ENCODE data around the gene IRF3. TPM values are rescaled to one million over a fixed set of nuclear protein-coding genes. Genes with fewer than 3 reads are reported as not detected.

IRF3 gene
- total RNA-seq, 4 donors from 2014 or later = 8.2 to 106 (median 63.9) TPM

DNA sequence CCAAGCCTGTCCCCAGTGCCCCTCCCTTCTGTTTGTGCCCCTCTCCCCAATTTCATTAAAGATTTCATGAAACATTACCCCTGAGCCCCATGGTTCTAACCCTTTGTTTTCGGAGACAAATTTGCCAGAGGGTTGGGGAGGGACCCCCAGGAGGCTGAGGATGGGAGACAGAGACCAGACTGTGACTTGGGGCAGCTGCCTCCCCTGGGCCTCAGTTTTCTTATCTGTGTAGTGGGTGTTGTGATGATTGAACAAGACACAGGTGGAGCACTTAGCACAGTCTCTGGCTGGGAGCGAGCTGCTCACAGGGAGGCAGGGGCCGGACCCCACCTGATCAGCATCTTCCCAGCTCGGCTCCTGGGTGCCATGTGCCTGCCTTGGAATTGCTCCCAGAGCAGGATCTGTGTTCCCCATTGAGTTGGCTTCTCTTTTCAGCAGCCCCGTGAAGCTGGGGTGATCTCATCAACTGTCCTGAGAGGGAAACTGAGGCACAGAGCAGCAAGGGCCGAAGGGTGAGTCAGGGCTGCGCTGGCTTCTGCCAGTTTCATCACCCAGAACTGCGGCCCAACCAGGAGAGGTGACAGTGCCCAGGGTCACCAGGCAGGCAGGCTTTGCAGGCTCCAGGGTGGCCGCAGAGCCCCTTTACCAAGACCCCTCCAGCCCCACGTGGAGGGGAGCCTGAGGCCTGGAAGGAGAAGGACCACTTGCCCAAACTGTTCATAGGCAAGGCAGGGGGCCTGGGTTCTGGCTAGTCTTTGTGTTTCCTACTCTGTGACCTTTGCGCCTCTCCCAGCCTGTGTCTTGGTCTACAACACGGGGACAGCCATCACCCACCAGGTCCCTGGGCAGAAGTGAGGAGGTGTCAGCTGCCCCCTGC lies 6.9 kb downstream of the IRF3 start:
- DNase-seq = no peak
- H3K9me3 ChIP-seq = no peaks in the 10 kb centered on the region
- no peaks in the 10 kb centered on the region for H3K4me1 ChIP-seq
- H3K4me3 ChIP-seq = no peak overlapping the region
- no peaks in the 10 kb centered on the region for H3K27me3 ChIP-seq
- no peak overlapping the region for H3K27ac ChIP-seq
- intact Hi-C loops (cut with DNase I; ENCODE audit: low total_unique reads) = no loop called here
- no peak for TF ChIP-seq POLR2A (IDR thresholded peaks at IDR 0.05)
- TF ChIP-seq, protein P1, sequence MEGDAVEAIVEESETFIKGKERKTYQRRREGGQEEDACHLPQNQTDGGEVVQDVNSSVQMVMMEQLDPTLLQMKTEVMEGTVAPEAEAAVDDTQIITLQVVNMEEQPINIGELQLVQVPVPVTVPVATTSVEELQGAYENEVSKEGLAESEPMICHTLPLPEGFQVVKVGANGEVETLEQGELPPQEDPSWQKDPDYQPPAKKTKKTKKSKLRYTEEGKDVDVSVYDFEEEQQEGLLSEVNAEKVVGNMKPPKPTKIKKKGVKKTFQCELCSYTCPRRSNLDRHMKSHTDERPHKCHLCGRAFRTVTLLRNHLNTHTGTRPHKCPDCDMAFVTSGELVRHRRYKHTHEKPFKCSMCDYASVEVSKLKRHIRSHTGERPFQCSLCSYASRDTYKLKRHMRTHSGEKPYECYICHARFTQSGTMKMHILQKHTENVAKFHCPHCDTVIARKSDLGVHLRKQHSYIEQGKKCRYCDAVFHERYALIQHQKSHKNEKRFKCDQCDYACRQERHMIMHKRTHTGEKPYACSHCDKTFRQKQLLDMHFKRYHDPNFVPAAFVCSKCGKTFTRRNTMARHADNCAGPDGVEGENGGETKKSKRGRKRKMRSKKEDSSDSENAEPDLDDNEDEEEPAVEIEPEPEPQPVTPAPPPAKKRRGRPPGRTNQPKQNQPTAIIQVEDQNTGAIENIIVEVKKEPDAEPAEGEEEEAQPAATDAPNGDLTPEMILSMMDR (IDR thresholded peaks at IDR 0.05) = no peak
- H3K36me3 ChIP-seq = no peaks in the 10 kb centered on the region

DNA sequence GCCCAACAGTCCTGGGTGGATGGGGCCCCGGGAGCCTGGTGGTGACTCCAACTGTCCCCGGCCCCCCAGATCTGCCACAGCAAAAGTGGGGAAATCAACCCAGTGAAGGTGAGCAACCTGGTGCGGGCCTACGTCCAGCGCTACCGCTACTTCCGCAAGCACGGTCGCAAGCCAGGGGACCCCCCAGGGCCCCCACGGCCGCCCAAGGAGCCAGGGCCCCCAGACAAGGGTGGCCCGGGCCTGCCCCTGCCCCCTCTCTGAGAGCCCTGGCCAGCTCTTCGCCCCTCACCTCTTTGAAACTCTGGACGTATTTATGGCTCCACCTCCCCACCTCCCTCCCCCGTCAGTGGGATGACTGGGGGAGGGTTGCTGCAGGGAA lies 7.5 kb downstream of the IRF3 start:
- DNase-seq = no peak
- H3K4me3 ChIP-seq = no peak overlapping the region
- no peaks in the 10 kb centered on the region for H3K4me1 ChIP-seq
- TF ChIP-seq POLR2A (IDR thresholded peaks at IDR 0.05) = no peak
- TF ChIP-seq, protein P1 (IDR thresholded peaks at IDR 0.05) = no peak
- H3K9me3 ChIP-seq = no peaks in the 10 kb centered on the region
- H3K27me3 ChIP-seq = no peaks in the 10 kb centered on the region
- no peaks in the 10 kb centered on the region for H3K36me3 ChIP-seq
- H3K27ac ChIP-seq = no peak overlapping the region
- intact Hi-C loops (cut with DNase I; ENCODE audit: low total_unique reads) = no loop called here

GRCh38 chr19:49657493-49658138 lies 8.0 kb downstream of the IRF3 start:
- no peaks in the 10 kb centered on the region for H3K36me3 ChIP-seq
- no peak overlapping the region for H3K27ac ChIP-seq
- no peak overlapping the region for H3K4me3 ChIP-seq
- DNase-seq = no peak
- H3K4me1 ChIP-seq = no peaks in the 10 kb centered on the region
- H3K9me3 ChIP-seq = no peaks in the 10 kb centered on the region
- intact Hi-C loops (cut with DNase I; ENCODE audit: low total_unique reads) = no loop called here
- TF ChIP-seq POLR2A (IDR thresholded peaks at IDR 0.05) = no peak
- TF ChIP-seq, protein P1 (IDR thresholded peaks at IDR 0.05) = no peak
- no peaks in the 10 kb centered on the region for H3K27me3 ChIP-seq

GRCh38 chr19:49656456-49657109 lies 9.1 kb downstream of the IRF3 start:
- TF ChIP-seq, protein P1 (IDR thresholded peaks at IDR 0.05) = no peak
- no peak for DNase-seq
- H3K36me3 ChIP-seq = no peaks in the 10 kb centered on the region

More at GRCh38 chr19:49656456-49657109, 9.1 kb downstream of the IRF3 start:
- H3K9me3 ChIP-seq = no peaks in the 10 kb centered on the region
- no peaks in the 10 kb centered on the region for H3K27me3 ChIP-seq
- H3K27ac ChIP-seq = no peak overlapping the region
- no peaks in the 10 kb centered on the region for H3K4me1 ChIP-seq
- intact Hi-C loops (cut with DNase I; ENCODE audit: low total_unique reads) = no loop called here
- no peak overlapping the region for H3K4me3 ChIP-seq
